Naive thymus-derived CD4-positive, alpha-beta T cell (primary cell): ENCODE measurements around the gene RNF167. TPM values are rescaled to one million over a fixed set of nuclear protein-coding genes. Genes with fewer than 3 reads are reported as not detected.
"Not testable (repeated sequence)": the region's sequence is repeated elsewhere in the genome, so short reads cannot be mapped to it uniquely, and the experiment has no call there.

Source experiments
- ATAC-seq: fragments of 150-1000 bp; cut with Tn5 transposase; 2 replicates; pipeline ENCODE4 v1.10.0; 2021; ENCODE audit warnings: mild to moderate bottlenecking, moderate library complexity
- CTCF ChIA-PET: fragments of 350-600 bp; sonication (Branson Sonifier 250); formaldehyde crosslinking; loops from one replicate; lab custom pipeline; 2021; ENCODE audit warnings: antibody characterized with exemption; lab: Charles Lee
- POLR2A ChIA-PET: fragments of 350-600 bp; sonication (Branson Sonifier 250); formaldehyde crosslinking; loops from one replicate; lab custom pipeline; 2021; ENCODE audit warnings: antibody characterized with exemption, inconsistent platforms; lab: Charles Lee
- DNase-seq, 9 donors: peaks; one replicate each; pipeline versions ENCODE4 v3.0.0 to v3.0.0-alpha.2; 2020 to 2022; ENCODE audit warnings: mixed read lengths in 1 of 9
- H3K27ac ChIP-seq: one replicate; pipeline ENCODE4 v1.7.0; 2013; ENCODE audit warnings: mild to moderate bottlenecking, low read depth, low read length, moderate library complexity
- H3K27me3 ChIP-seq, 2 donors: one replicate each; pipeline ENCODE4 v1.7.0; 2013; ENCODE audit warnings: low read length in 2 of 2, mild to moderate bottlenecking in 2 of 2, moderate library complexity in 2 of 2; ENCODE audit not compliant: control insufficient read depth in 2 of 2, insufficient read depth in 2 of 2
- H3K36me3 ChIP-seq, 3 experiments: 1 replicate in 2 of 3; 2 replicates in 1 of 3; pipeline ENCODE4 v1.7.0; 2013; ENCODE audit warnings: low read length in 3 of 3, mild to moderate bottlenecking in 3 of 3, moderate library complexity in 1 of 3; ENCODE audit not compliant: insufficient read depth in 3 of 3, control insufficient read depth in 2 of 3
- H3K4me1 ChIP-seq, 2 donors: one replicate each; pipeline ENCODE4 v1.7.0; 2013; ENCODE audit warnings: low read length in 2 of 2, mild to moderate bottlenecking in 2 of 2, moderate library complexity in 1 of 2; ENCODE audit not compliant: control insufficient read depth in 2 of 2, insufficient read depth in 2 of 2
- H3K4me3 ChIP-seq: 2 replicates; pipeline ENCODE4 v1.7.0; 2013; ENCODE audit warnings: mild to moderate bottlenecking, low read length
- H3K9me3 ChIP-seq, 3 experiments: 1 replicate in 2 of 3; 2 replicates in 1 of 3; pipeline ENCODE4 v1.7.0; 2013; ENCODE audit warnings: low read length in 3 of 3; ENCODE audit not compliant: control insufficient read depth in 2 of 3
- H3K27ac Mint-ChIP-seq, 9 donors: one replicate each; pipeline ENCODE4 v1.8.0; 2020 to 2022; ENCODE audit warnings: mixed read lengths in 9 of 9, mild to moderate bottlenecking in 8 of 9, moderate library complexity in 5 of 9, inconsistent platforms in 2 of 9
- H3K27me3 Mint-ChIP-seq, 5 donors: one replicate each; pipeline ENCODE4 v1.8.0; 2021 to 2022; ENCODE audit warnings: mixed read lengths in 5 of 5, mild to moderate bottlenecking in 1 of 5
- H3K36me3 Mint-ChIP-seq, 5 donors: one replicate each; pipeline ENCODE4 v1.8.0; 2020 to 2022; ENCODE audit warnings: mixed read lengths in 5 of 5, mild to moderate bottlenecking in 3 of 5, inconsistent platforms in 1 of 5
- H3K4me1 Mint-ChIP-seq, 7 donors: one replicate each; pipeline ENCODE4 v1.8.0; 2020 to 2022; ENCODE audit warnings: mixed read lengths in 7 of 7, mild to moderate bottlenecking in 3 of 7, inconsistent platforms in 1 of 7
- H3K4me3 Mint-ChIP-seq, 10 donors: one replicate each; pipeline ENCODE4 v1.8.0; 2020 to 2022; ENCODE audit warnings: mild to moderate bottlenecking in 10 of 10, mixed read lengths in 10 of 10, moderate library complexity in 6 of 10, inconsistent platforms in 2 of 10
- H3K9me3 Mint-ChIP-seq, 11 donors: one replicate each; pipeline ENCODE4 v1.8.0; 2020 to 2022; ENCODE audit warnings: mixed read lengths in 11 of 11, mild to moderate bottlenecking in 4 of 11, inconsistent platforms in 1 of 11, moderate library complexity in 1 of 11
- intact Hi-C, 2 donors: fragments of 100-400 bp; cut with micrococcal nuclease; formaldehyde crosslinking; loops; one replicate each; pipeline ENCODE4 v1.15.1; 2023
- polyA plus RNA-seq, 2 donors: library from polyadenylated mRNA; unstranded; fragments of 300-500 nt; fragmentation: Illumina TruSeq; gene quantifications; one replicate each; pipeline ENCODE4 v1.2.3, GENCODE V29; 2021
- total RNA-seq, 6 experiments: library from RNA in 5 of 6; stranded (reverse) in 5 of 6; gene quantifications; 1 replicate in 5 of 6; 2 replicates in 1 of 6; pipeline ENCODE4 v1.2.3 and lab custom pipeline; 2021 to 2026

The RNF167 gene
- total and polyA plus RNA-seq, 7 experiments from 2014 or later, result 25.3 to 248 (median 103) TPM

- CTCF ChIA-PET, result interaction anchor here (0.6 to 1.8 kb wide), 16 partner anchors 8 to 289 kb away, joined by 3 to 10 read pairs (median 4); partner anchors contain the start of genes C17orf107, CAMTA2, RNF167 and SLC25A11
- POLR2A ChIA-PET, result interaction anchor here (0.7 to 3.3 kb wide), 13 partner anchors 9 to 199 kb away, joined by 3 to 20 read pairs (median 5); partner anchors contain the start of genes ARRB2, C17orf107, CAMTA2 and PFN1
- ATAC-seq (peak; percentile 97), DNase-seq (peak; percentile 47 to 77 (median 69))
- H3K4me3 Mint-ChIP-seq, result no peak overlapping the region
- Histone ChIP-seq H3K36me3 (no peaks in the 10 kb centered on the region), H3K9me3 (no peaks in the 10 kb centered on the region), H3K27ac (peak overlapping the region; percentile 56), H3K27me3 (no peaks in the 10 kb centered on the region), H3K4me3 (peak overlapping the region; percentile 13), H3K4me1 (peaks cover 7 to 20% of the 10 kb centered on the region in 2 donors)
- intact Hi-C loops, result loop anchor here (1.0 to 2.0 kb wide), 9 partner anchors 32 to 153 kb away; partner anchors contain the start of genes SPAG7 (in 2 of the 2), CAMTA2 (in 1 of the 2), PFN1 (in 1 of the 2) and RNF167 (in 1 of the 2)
- H3K27me3 Mint-ChIP-seq, result peaks cover 0 to 15% (median 0%) of the 10 kb centered on the region in 5 donors
- H3K27ac Mint-ChIP-seq, result no peak overlapping the region
- H3K9me3 Mint-ChIP-seq, result no peaks in the 10 kb centered on the region
- H3K36me3 Mint-ChIP-seq, result no peaks in the 10 kb centered on the region
- peaks cover 0 to 5% (median 0%) of the 10 kb centered on the region in 7 donors for H3K4me1 Mint-ChIP-seq
Measured at GRCh38 chr17:4908711-4909496, 31.2 kb upstream of the RNF167 start.

GRCh38 chr17:4913994-4914393 is 26.1 kb upstream of the RNF167 start:
- Histone ChIP-seq H3K9me3 (no peaks in the 10 kb centered on the region), H3K27ac (no peak overlapping the region), H3K36me3 (no peaks in the 10 kb centered on the region), H3K4me1 (peaks cover 1 to 10% of the 10 kb centered on the region in 2 donors), H3K4me3 (no peak overlapping the region), H3K27me3 (no peaks in the 10 kb centered on the region)
- intact Hi-C loops, result no loop called here
- Mint-ChIP-seq H3K4me3 (no peak overlapping the region), H3K4me1 (peaks cover 0 to 2% (median 0%) of the 10 kb centered on the region in 7 donors), H3K9me3 (no peaks in the 10 kb centered on the region), H3K27ac (no peak overlapping the region), H3K27me3 (peaks cover 0 to 8% (median 0%) of the 10 kb centered on the region in 5 donors), H3K36me3 (peaks cover 0 to 3% (median 0%) of the 10 kb centered on the region in 5 donors)
- ChIA-PET CTCF (interaction anchor here (0.6 to 2.7 kb wide), 2 partner anchors 26 to 283 kb away, joined by 3 to 6 read pairs; partner anchors contain the start of genes RNF167 and SLC25A11), POLR2A (no interaction called here)
- ATAC-seq, result no peak
- DNase-seq, result no peak

GRCh38 chr17:4914551-4914950 is 25.5 kb upstream of the RNF167 start:
- ATAC-seq, POLR2A ChIA-PET, H3K27me3 Mint-ChIP-seq, H3K27me3 ChIP-seq, H3K27ac ChIP-seq, H3K9me3 ChIP-seq, intact Hi-C loops, DNase-seq, H3K36me3 ChIP-seq, H3K27ac Mint-ChIP-seq, H3K4me3 Mint-ChIP-seq, H3K36me3 Mint-ChIP-seq, H3K9me3 Mint-ChIP-seq, H3K4me1 ChIP-seq, H3K4me1 Mint-ChIP-seq, H3K4me3 ChIP-seq: not testable (repeated sequence)
- CTCF ChIA-PET, result interaction anchor here (0.6 to 2.7 kb wide), 2 partner anchors 25 to 497 kb away, joined by 4 to 6 read pairs; partner anchors contain the start of genes RNF167 and SLC25A11

- no peaks in the 10 kb centered on the region for H3K27me3 Mint-ChIP-seq
- POLR2A ChIA-PET, result interaction anchor here (0.6 to 1.4 kb wide), 3 partner anchors 9 to 48 kb away, joined by 3 to 6 read pairs (median 4); partner anchors contain the start of gene SPAG7
- ATAC-seq (no peak), DNase-seq (no peak)
- no peak overlapping the region for H3K27ac Mint-ChIP-seq
- no peak overlapping the region for H3K4me3 Mint-ChIP-seq
- peaks cover 0 to 4% (median 0%) of the 10 kb centered on the region in 7 donors for H3K4me1 Mint-ChIP-seq
- CTCF ChIA-PET, result no interaction called here
- no peaks in the 10 kb centered on the region for H3K9me3 Mint-ChIP-seq
- Histone ChIP-seq H3K9me3 (no peaks in the 10 kb centered on the region), H3K4me3 (no peak overlapping the region), H3K27ac (no peak overlapping the region), H3K4me1 (no peaks in the 10 kb centered on the region), H3K36me3 (no peaks in the 10 kb centered on the region), H3K27me3 (no peaks in the 10 kb centered on the region)
- intact Hi-C loops, result no loop called here
- peaks cover 0 to 3% (median 0%) of the 10 kb centered on the region in 5 donors for H3K36me3 Mint-ChIP-seq
Measured at GRCh38 chr17:4919511-4920047, 20.5 kb upstream of the RNF167 start.

GRCh38 chr17:4920351-4921048 is 19.6 kb upstream of the RNF167 start:
- H3K27ac Mint-ChIP-seq, result no peak overlapping the region
- no peak overlapping the region for H3K4me3 ChIP-seq
- H3K36me3 Mint-ChIP-seq, result peaks cover 0 to 4% (median 0%) of the 10 kb centered on the region in 5 donors
- H3K4me3 Mint-ChIP-seq, result no peak overlapping the region
- no peaks in the 10 kb centered on the region for H3K9me3 ChIP-seq
- H3K36me3 ChIP-seq, result no peaks in the 10 kb centered on the region
- ATAC-seq (peak; percentile 65), DNase-seq (no peak)
- peaks cover 0 to 5% (median 0%) of the 10 kb centered on the region in 7 donors for H3K4me1 Mint-ChIP-seq
- H3K27me3 ChIP-seq, result no peaks in the 10 kb centered on the region
- H3K4me1 ChIP-seq, result no peaks in the 10 kb centered on the region
- intact Hi-C loops, result no loop called here
- CTCF ChIA-PET, result no interaction called here
- no peaks in the 10 kb centered on the region for H3K27me3 Mint-ChIP-seq
- no peaks in the 10 kb centered on the region for H3K9me3 Mint-ChIP-seq
- POLR2A ChIA-PET, result interaction anchor here (1.1 to 1.4 kb wide), 2 partner anchors 11 to 47 kb away, joined by 3 to 4 read pairs; partner anchors contain the start of gene SPAG7
- no peak overlapping the region for H3K27ac ChIP-seq

GRCh38 chr17:4921320-4921719 is 18.7 kb upstream of the RNF167 start:
- Histone ChIP-seq H3K9me3 (no peaks in the 10 kb centered on the region), H3K4me1 (no peaks in the 10 kb centered on the region), H3K36me3 (no peaks in the 10 kb centered on the region), H3K27me3 (no peaks in the 10 kb centered on the region), H3K4me3 (no peak overlapping the region), H3K27ac (no peak overlapping the region)
- POLR2A ChIA-PET, result no interaction called here
- H3K4me3 Mint-ChIP-seq, result no peak overlapping the region
- intact Hi-C loops, result no loop called here
- CTCF ChIA-PET, result no interaction called here
- DNase-seq, result no peak
- peaks cover 0 to 4% (median under 1%) of the 10 kb centered on the region in 5 donors for H3K36me3 Mint-ChIP-seq
- no peaks in the 10 kb centered on the region for H3K9me3 Mint-ChIP-seq
- no peak overlapping the region for H3K27ac Mint-ChIP-seq
- ATAC-seq, result no peak
- H3K4me1 Mint-ChIP-seq, result peaks cover 0 to 6% (median under 1%) of the 10 kb centered on the region in 7 donors
- H3K27me3 Mint-ChIP-seq, result no peaks in the 10 kb centered on the region
